ENCODE data around the gene RBM43. TPM values are rescaled to one million over a fixed set of nuclear protein-coding genes. Genes with fewer than 3 reads are reported as not detected.
"Not testable (repeated sequence)": the region's sequence is repeated elsewhere in the genome, so short reads cannot be mapped to it uniquely, and the experiment has no call there.

The RBM43 gene
- total RNA-seq, 1 donor from 2014 or later = 1.5 TPM

- no peak for DNase-seq (ENCODE audit: low spot score)
- intact Hi-C loops (cut with DNase I) = loop anchor here (5.0 kb wide), 1 partner anchor 1640 kb away; no protein-coding TSS in a partner anchor
Measured at GRCh38 chr2:151237422-151238025, 24.1 kb downstream of the RBM43 start.

GRCh38 chr2:151233760-151234159, 27.9 kb downstream of the RBM43 start:
- intact Hi-C loops (cut with DNase I); DNase-seq (ENCODE audit: low spot score): not testable (repeated sequence)

GRCh38 chr2:151233288-151233687, 28.4 kb downstream of the RBM43 start:
- intact Hi-C loops (cut with DNase I); DNase-seq (ENCODE audit: low spot score): not testable (repeated sequence)

GRCh38 chr2:151230627-151231140, 31.0 kb downstream of the RBM43 start:
- intact Hi-C loops (cut with DNase I) = no loop called here
- DNase-seq (ENCODE audit: low spot score) = no peak

GRCh38 chr2:151228847-151229512, 32.7 kb downstream of the RBM43 start:
- intact Hi-C loops (cut with DNase I) = no loop called here
- DNase-seq (ENCODE audit: low spot score) = no peak

GRCh38 chr2:151217343-151217742, 44.3 kb downstream of the RBM43 start:
- intact Hi-C loops (cut with DNase I) = no loop called here
- no peak for DNase-seq (ENCODE audit: low spot score)

GRCh38 chr2:151207100-151207499, 54.6 kb downstream of the RBM43 start:
- intact Hi-C loops (cut with DNase I) = no loop called here

GRCh38 chr2:151206446-151206968, 55.2 kb downstream of the RBM43 start:
- intact Hi-C loops (cut with DNase I) = no loop called here
- no peak for DNase-seq (ENCODE audit: low spot score)

More at GRCh38 chr2:151207100-151207499, 54.6 kb downstream of the RBM43 start:
- DNase-seq (ENCODE audit: low spot score) = no peak

- no peak for DNase-seq (ENCODE audit: low spot score)
- intact Hi-C loops (cut with DNase I) = no loop called here
Measured at GRCh38 chr2:151205571-151205970, 56.1 kb downstream of the RBM43 start.

- no peak for DNase-seq (ENCODE audit: low spot score)
- intact Hi-C loops (cut with DNase I) = no loop called here
Measured at GRCh38 chr2:151204756-151205155, 56.9 kb downstream of the RBM43 start.

GRCh38 chr2:151200844-151201243, 60.8 kb downstream of the RBM43 start:
- no peak for DNase-seq (ENCODE audit: low spot score)
- intact Hi-C loops (cut with DNase I) = no loop called here

GRCh38 chr2:151200277-151200676, 61.4 kb downstream of the RBM43 start:
- intact Hi-C loops (cut with DNase I) = no loop called here
- DNase-seq (ENCODE audit: low spot score) = no peak

- intact Hi-C loops (cut with DNase I) = no loop called here
- DNase-seq (ENCODE audit: low spot score) = no peak
Measured at GRCh38 chr2:151198645-151199044, 63.0 kb downstream of the RBM43 start.

Other genes starting within 250 kb of the RBM43 start
- gene NMI, start 27.8 kb upstream of the RBM43 start, total RNA-seq = 3.1 TPM
- 4.9 TPM for gene TNFAIP6, start 95.7 kb upstream of the RBM43 start, total RNA-seq
- 16.1 TPM for gene RIF1, start 148.0 kb upstream of the RBM43 start, total RNA-seq